ENCODE results near the gene PADI1. TPM values are rescaled to one million over a fixed set of nuclear protein-coding genes. Genes with fewer than 3 reads are reported as not detected.

Gene PADI1
- total RNA-seq, 1 experiment from 2014 or later, result not detected

- no peaks in the 10 kb centered on the region; the same call in 1 of the 2 replicates for H4K20me1 ChIP-seq (ENCODE audit: insufficient read depth, low read depth, low read length)
- peaks cover 5% of the 10 kb centered on the region for H3K4me1 ChIP-seq (ENCODE audit: low read length)
- no peak overlapping the region for H3K4me2 ChIP-seq (ENCODE audit: low read depth, low read length, poor library complexity, severe bottlenecking)
- H3K27ac ChIP-seq (ENCODE audit: low read length), result no peak overlapping the region
- no peaks in the 10 kb centered on the region for H3K36me3 ChIP-seq (ENCODE audit: insufficient read depth, low read length)
- no peak overlapping the region for H3K4me3 ChIP-seq (ENCODE audit: low read length)
- H3K9me2 ChIP-seq (replicated peaks; ENCODE audit: insufficient read depth, low read length), result no peaks in the 10 kb centered on the region
- no peak for DNase-seq
- no peak overlapping the region for H3K9ac ChIP-seq (ENCODE audit: low read length)
- no peak overlapping the region for H2AFZ ChIP-seq (ENCODE audit: low read length)
- no peaks in the 10 kb centered on the region for H3K27me3 ChIP-seq (ENCODE audit: low read length)
- H3K9me3 ChIP-seq (ENCODE audit: low read length), result no peaks in the 10 kb centered on the region
- H3K79me2 ChIP-seq (ENCODE audit: low read length), result no peaks in the 10 kb centered on the region
These were observed 28.1 kb downstream of the PADI1 start for GRCh38 chr1:17232759-17233661.

- no peaks in the 10 kb centered on the region for H3K27me3 ChIP-seq (ENCODE audit: low read length)
- no peaks in the 10 kb centered on the region for H3K9me3 ChIP-seq (ENCODE audit: low read length)
- no peak overlapping the region for H3K9ac ChIP-seq (ENCODE audit: low read length)
- H3K4me1 ChIP-seq (ENCODE audit: low read length), result peaks cover 5% of the 10 kb centered on the region
- H4K20me1 ChIP-seq (ENCODE audit: insufficient read depth, low read depth, low read length), result no peaks in the 10 kb centered on the region; the same call in 1 of the 2 replicates
- DNase-seq, result no peak
- no peak overlapping the region for H2AFZ ChIP-seq (ENCODE audit: low read length)
- no peaks in the 10 kb centered on the region for H3K79me2 ChIP-seq (ENCODE audit: low read length)
- H3K9me2 ChIP-seq (replicated peaks; ENCODE audit: insufficient read depth, low read length), result no peaks in the 10 kb centered on the region
- no peak overlapping the region for H3K4me3 ChIP-seq (ENCODE audit: low read length)
- H3K36me3 ChIP-seq (ENCODE audit: insufficient read depth, low read length), result no peaks in the 10 kb centered on the region
- H3K4me2 ChIP-seq (ENCODE audit: low read depth, low read length, poor library complexity, severe bottlenecking), result no peak overlapping the region
- no peak overlapping the region for H3K27ac ChIP-seq (ENCODE audit: low read length)
These were observed 28.9 kb downstream of the PADI1 start for GRCh38 chr1:17233675-17234320.

- H3K9me3 ChIP-seq (ENCODE audit: low read length), result no peaks in the 10 kb centered on the region
These were observed 29.5 kb downstream of the PADI1 start for GRCh38 chr1:17234405-17234804.

GRCh38 chr1:17235135-17235885, 30.4 kb downstream of the PADI1 start:
- no peak overlapping the region for H3K9ac ChIP-seq (ENCODE audit: low read length)
- no peaks in the 10 kb centered on the region for H3K27me3 ChIP-seq (ENCODE audit: low read length)
- no peak overlapping the region for H3K4me2 ChIP-seq (ENCODE audit: low read depth, low read length, poor library complexity, severe bottlenecking)
- H3K4me3 ChIP-seq (ENCODE audit: low read length), result no peak overlapping the region
- no peak for DNase-seq
- H3K79me2 ChIP-seq (ENCODE audit: low read length), result no peaks in the 10 kb centered on the region
- no peaks in the 10 kb centered on the region for H3K36me3 ChIP-seq (ENCODE audit: insufficient read depth, low read length)
- no peak overlapping the region for H2AFZ ChIP-seq (ENCODE audit: low read length)
- H3K9me3 ChIP-seq (ENCODE audit: low read length), result no peaks in the 10 kb centered on the region
- H4K20me1 ChIP-seq (ENCODE audit: insufficient read depth, low read depth, low read length), result no peaks in the 10 kb centered on the region; the same call in 1 of the 2 replicates
- no peaks in the 10 kb centered on the region for H3K9me2 ChIP-seq (replicated peaks; ENCODE audit: insufficient read depth, low read length)
- no peak overlapping the region for H3K27ac ChIP-seq (ENCODE audit: low read length)
- peaks cover 5% of the 10 kb centered on the region for H3K4me1 ChIP-seq (ENCODE audit: low read length)

More at GRCh38 chr1:17234405-17234804, 29.5 kb downstream of the PADI1 start:
- H3K79me2 ChIP-seq (ENCODE audit: low read length), result no peaks in the 10 kb centered on the region
- H3K4me1 ChIP-seq (ENCODE audit: low read length), result peaks cover 5% of the 10 kb centered on the region
- H3K9ac ChIP-seq (ENCODE audit: low read length), result no peak overlapping the region
- H2AFZ ChIP-seq (ENCODE audit: low read length), result no peak overlapping the region
- H3K4me3 ChIP-seq (ENCODE audit: low read length), result no peak overlapping the region
- H4K20me1 ChIP-seq (ENCODE audit: insufficient read depth, low read depth, low read length), result no peaks in the 10 kb centered on the region; the same call in 1 of the 2 replicates
- no peaks in the 10 kb centered on the region for H3K9me2 ChIP-seq (replicated peaks; ENCODE audit: insufficient read depth, low read length)
- H3K4me2 ChIP-seq (ENCODE audit: low read depth, low read length, poor library complexity, severe bottlenecking), result no peak overlapping the region
- H3K36me3 ChIP-seq (ENCODE audit: insufficient read depth, low read length), result no peaks in the 10 kb centered on the region
- H3K27ac ChIP-seq (ENCODE audit: low read length), result no peak overlapping the region
- no peak for DNase-seq
- no peaks in the 10 kb centered on the region for H3K27me3 ChIP-seq (ENCODE audit: low read length)

GRCh38 chr1:17236779-17237560, 32.0 kb downstream of the PADI1 start:
- H3K27me3 ChIP-seq (ENCODE audit: low read length), result no peaks in the 10 kb centered on the region
- H3K79me2 ChIP-seq (ENCODE audit: low read length), result no peaks in the 10 kb centered on the region
- no peak overlapping the region for H3K4me3 ChIP-seq (ENCODE audit: low read length)
- H3K4me2 ChIP-seq (ENCODE audit: low read depth, low read length, poor library complexity, severe bottlenecking), result no peak overlapping the region
- no peaks in the 10 kb centered on the region for H3K9me3 ChIP-seq (ENCODE audit: low read length)
- H4K20me1 ChIP-seq (ENCODE audit: insufficient read depth, low read depth, low read length), result no peaks in the 10 kb centered on the region; the same call in 1 of the 2 replicates
- no peaks in the 10 kb centered on the region for H3K9me2 ChIP-seq (replicated peaks; ENCODE audit: insufficient read depth, low read length)
- H3K9ac ChIP-seq (ENCODE audit: low read length), result no peak overlapping the region
- H3K4me1 ChIP-seq (ENCODE audit: low read length), result no peaks in the 10 kb centered on the region
- H2AFZ ChIP-seq (ENCODE audit: low read length), result no peak overlapping the region
- no peaks in the 10 kb centered on the region for H3K36me3 ChIP-seq (ENCODE audit: insufficient read depth, low read length)
- DNase-seq, result peak; percentile 95
- H3K27ac ChIP-seq (ENCODE audit: low read length), result no peak overlapping the region

GRCh38 chr1:17237561-17237903, 32.6 kb downstream of the PADI1 start:
- H4K20me1 ChIP-seq (ENCODE audit: insufficient read depth, low read depth, low read length), result no peaks in the 10 kb centered on the region; the same call in 1 of the 2 replicates
- no peak overlapping the region for H3K9ac ChIP-seq (ENCODE audit: low read length)
- H3K4me3 ChIP-seq (ENCODE audit: low read length), result no peak overlapping the region
- no peak overlapping the region for H2AFZ ChIP-seq (ENCODE audit: low read length)
- no peak for DNase-seq
- H3K9me3 ChIP-seq (ENCODE audit: low read length), result no peaks in the 10 kb centered on the region
- no peaks in the 10 kb centered on the region for H3K79me2 ChIP-seq (ENCODE audit: low read length)
- H3K4me2 ChIP-seq (ENCODE audit: low read depth, low read length, poor library complexity, severe bottlenecking), result no peak overlapping the region
- H3K9me2 ChIP-seq (replicated peaks; ENCODE audit: insufficient read depth, low read length), result no peaks in the 10 kb centered on the region
- no peaks in the 10 kb centered on the region for H3K27me3 ChIP-seq (ENCODE audit: low read length)
- H3K4me1 ChIP-seq (ENCODE audit: low read length), result no peaks in the 10 kb centered on the region
- H3K27ac ChIP-seq (ENCODE audit: low read length), result no peak overlapping the region
- H3K36me3 ChIP-seq (ENCODE audit: insufficient read depth, low read length), result no peaks in the 10 kb centered on the region

GRCh38 chr1:17239420-17239819, 34.5 kb downstream of the PADI1 start:
- Histone ChIP-seq H3K9me3 (ENCODE audit: low read length) (no peaks in the 10 kb centered on the region), H3K27ac (ENCODE audit: low read length) (no peak overlapping the region), H3K9ac (ENCODE audit: low read length) (no peak overlapping the region), H3K27me3 (ENCODE audit: low read length) (no peaks in the 10 kb centered on the region), H3K4me3 (ENCODE audit: low read length) (no peak overlapping the region), H3K36me3 (ENCODE audit: insufficient read depth, low read length) (no peaks in the 10 kb centered on the region), H4K20me1 (ENCODE audit: insufficient read depth, low read depth, low read length) (no peaks in the 10 kb centered on the region; the same call in 1 of the 2 replicates), H3K79me2 (ENCODE audit: low read length) (no peaks in the 10 kb centered on the region), H3K4me1 (ENCODE audit: low read length) (no peaks in the 10 kb centered on the region), H3K9me2 (replicated peaks; ENCODE audit: insufficient read depth, low read length) (no peaks in the 10 kb centered on the region), H3K4me2 (ENCODE audit: low read depth, low read length, poor library complexity, severe bottlenecking) (no peak overlapping the region), H2AFZ (ENCODE audit: low read length) (no peak overlapping the region)
- DNase-seq, result peak; percentile 88
